ENCODE measurements around the gene CALHM1. TPM values are rescaled to one million over a fixed set of nuclear protein-coding genes. Genes with fewer than 3 reads are reported as not detected.
"Not testable (repeated sequence)": the region's sequence is repeated elsewhere in the genome, so short reads cannot be mapped to it uniquely, and the experiment has no call there.

Gene CALHM1
- total and polyA plus RNA-seq, 4 donors = not detected

DNA sequence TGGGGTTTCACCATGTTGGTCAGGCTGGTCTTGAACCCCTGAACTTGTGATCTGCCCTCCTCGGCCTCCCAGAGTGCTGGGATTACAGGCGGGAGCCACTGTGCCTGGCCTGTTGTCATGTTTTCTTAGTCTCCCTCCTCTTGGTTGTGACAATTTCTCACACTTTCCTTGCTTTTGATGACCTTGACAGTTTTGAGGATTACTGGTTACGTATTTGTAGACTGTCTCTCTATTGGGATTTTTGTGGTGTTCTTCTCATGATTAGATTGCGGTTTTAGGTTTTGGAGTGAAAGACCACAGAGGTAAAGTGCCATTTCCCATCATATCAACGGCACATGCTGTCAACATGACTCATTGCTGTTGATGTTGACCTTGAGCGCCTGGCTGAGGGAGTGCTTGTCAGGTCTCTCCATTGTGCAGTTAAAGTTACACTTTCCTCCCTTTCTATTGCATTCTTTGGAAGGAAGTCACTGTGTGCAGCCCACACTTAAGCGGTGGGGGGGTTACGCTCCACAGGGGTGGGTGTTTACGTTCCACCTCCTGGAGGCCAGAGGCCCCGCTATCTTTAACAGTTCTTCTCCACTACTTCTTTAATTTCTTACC, 45.6 kb upstream of the CALHM1 start:
- Histone ChIP-seq H3K4me3 (ENCODE audit: low read depth in 1 of 3, low read length in 3 of 3) (no peak overlapping the region), H3K9ac (ENCODE audit: low read depth in 1 of 2, low read length in 2 of 2) (no peak overlapping the region), H3K27ac (ENCODE audit: low read depth in 1 of 2, low read length in 2 of 2) (no peak overlapping the region), H3K27me3 (ENCODE audit: control insufficient read depth in 4 of 4, insufficient read depth in 4 of 4, low read length in 3 of 4) (no peaks in the 10 kb centered on the region), H3K9me3 (ENCODE audit: control insufficient read depth in 4 of 4, low read length in 3 of 4) (no peaks in the 10 kb centered on the region), H3K36me3 (ENCODE audit: control insufficient read depth in 4 of 4, insufficient read depth in 3 of 4, low read depth in 1 of 4, low read length in 3 of 4) (no peaks in the 10 kb centered on the region), H3K4me1 (ENCODE audit: control insufficient read depth in 4 of 4, insufficient read depth in 4 of 4, low read length in 3 of 4) (no peaks in the 10 kb centered on the region)
- 64% methylated on average over 10 of the region's 10 CpGs for WGBS
- DNase-seq (ENCODE audit: low spot score) = no peak
- no peak for TF ChIP-seq NR2F2 (IDR thresholded peaks at IDR 0.05)
- TF ChIP-seq HNF4A (conservative IDR thresholded peaks at IDR 0.05) = no peak
- no peak for TF ChIP-seq FOXA1 (IDR thresholded peaks at IDR 0.05)
- no peak for TF ChIP-seq HNF4G (IDR thresholded peaks at IDR 0.05)
- no peak for TF ChIP-seq EGR1 (IDR thresholded peaks at IDR 0.05; ENCODE audit: low read depth in 2 of 2)
- no peak for TF ChIP-seq YY1 (IDR thresholded peaks at IDR 0.05)
- TF ChIP-seq, protein P1, sequence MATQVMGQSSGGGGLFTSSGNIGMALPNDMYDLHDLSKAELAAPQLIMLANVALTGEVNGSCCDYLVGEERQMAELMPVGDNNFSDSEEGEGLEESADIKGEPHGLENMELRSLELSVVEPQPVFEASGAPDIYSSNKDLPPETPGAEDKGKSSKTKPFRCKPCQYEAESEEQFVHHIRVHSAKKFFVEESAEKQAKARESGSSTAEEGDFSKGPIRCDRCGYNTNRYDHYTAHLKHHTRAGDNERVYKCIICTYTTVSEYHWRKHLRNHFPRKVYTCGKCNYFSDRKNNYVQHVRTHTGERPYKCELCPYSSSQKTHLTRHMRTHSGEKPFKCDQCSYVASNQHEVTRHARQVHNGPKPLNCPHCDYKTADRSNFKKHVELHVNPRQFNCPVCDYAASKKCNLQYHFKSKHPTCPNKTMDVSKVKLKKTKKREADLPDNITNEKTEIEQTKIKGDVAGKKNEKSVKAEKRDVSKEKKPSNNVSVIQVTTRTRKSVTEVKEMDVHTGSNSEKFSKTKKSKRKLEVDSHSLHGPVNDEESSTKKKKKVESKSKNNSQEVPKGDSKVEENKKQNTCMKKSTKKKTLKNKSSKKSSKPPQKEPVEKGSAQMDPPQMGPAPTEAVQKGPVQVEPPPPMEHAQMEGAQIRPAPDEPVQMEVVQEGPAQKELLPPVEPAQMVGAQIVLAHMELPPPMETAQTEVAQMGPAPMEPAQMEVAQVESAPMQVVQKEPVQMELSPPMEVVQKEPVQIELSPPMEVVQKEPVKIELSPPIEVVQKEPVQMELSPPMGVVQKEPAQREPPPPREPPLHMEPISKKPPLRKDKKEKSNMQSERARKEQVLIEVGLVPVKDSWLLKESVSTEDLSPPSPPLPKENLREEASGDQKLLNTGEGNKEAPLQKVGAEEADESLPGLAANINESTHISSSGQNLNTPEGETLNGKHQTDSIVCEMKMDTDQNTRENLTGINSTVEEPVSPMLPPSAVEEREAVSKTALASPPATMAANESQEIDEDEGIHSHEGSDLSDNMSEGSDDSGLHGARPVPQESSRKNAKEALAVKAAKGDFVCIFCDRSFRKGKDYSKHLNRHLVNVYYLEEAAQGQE (IDR thresholded peaks at IDR 0.05) = no peak
- no peak for TF ChIP-seq GABPA (IDR thresholded peaks at IDR 0.05 in 1 of 2, conservative IDR thresholded peaks at IDR 0.05 in 1 of 2)
- TF ChIP-seq, protein P2, sequence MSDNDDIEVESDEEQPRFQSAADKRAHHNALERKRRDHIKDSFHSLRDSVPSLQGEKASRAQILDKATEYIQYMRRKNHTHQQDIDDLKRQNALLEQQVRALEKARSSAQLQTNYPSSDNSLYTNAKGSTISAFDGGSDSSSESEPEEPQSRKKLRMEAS (IDR thresholded peaks at IDR 0.05) = no peak
- no peak for TF ChIP-seq RXRA (IDR thresholded peaks at IDR 0.05)
- no peak for TF ChIP-seq SP1 (IDR thresholded peaks at IDR 0.05)
- TF ChIP-seq JUND (IDR thresholded peaks at IDR 0.05) = no peak

DNA sequence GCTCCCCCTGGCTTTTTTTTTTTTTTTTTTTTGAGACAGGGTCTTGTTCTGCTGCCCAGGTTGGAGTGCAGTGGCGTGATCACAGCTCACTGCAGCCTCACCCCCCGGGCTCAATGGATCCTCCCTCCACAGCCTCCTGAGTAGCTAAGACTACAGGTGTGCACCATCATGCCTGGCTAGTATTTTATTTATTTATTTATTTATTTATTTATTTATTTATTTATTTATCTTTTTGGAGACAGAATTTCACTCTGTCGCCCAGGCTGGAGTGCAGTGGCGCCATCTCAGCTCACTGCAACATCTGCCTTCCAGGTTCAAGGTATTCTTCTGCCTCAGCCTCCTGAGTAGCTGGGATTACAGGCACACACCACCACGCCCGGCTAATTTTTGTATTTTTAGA, 45.1 kb upstream of the CALHM1 start:
- H3K27ac ChIP-seq (ENCODE audit: low read depth in 1 of 2, low read length in 2 of 2); DNase-seq (ENCODE audit: low spot score): not testable (repeated sequence)
- 93% methylated on average over 6 of the region's 6 CpGs for WGBS

DNA sequence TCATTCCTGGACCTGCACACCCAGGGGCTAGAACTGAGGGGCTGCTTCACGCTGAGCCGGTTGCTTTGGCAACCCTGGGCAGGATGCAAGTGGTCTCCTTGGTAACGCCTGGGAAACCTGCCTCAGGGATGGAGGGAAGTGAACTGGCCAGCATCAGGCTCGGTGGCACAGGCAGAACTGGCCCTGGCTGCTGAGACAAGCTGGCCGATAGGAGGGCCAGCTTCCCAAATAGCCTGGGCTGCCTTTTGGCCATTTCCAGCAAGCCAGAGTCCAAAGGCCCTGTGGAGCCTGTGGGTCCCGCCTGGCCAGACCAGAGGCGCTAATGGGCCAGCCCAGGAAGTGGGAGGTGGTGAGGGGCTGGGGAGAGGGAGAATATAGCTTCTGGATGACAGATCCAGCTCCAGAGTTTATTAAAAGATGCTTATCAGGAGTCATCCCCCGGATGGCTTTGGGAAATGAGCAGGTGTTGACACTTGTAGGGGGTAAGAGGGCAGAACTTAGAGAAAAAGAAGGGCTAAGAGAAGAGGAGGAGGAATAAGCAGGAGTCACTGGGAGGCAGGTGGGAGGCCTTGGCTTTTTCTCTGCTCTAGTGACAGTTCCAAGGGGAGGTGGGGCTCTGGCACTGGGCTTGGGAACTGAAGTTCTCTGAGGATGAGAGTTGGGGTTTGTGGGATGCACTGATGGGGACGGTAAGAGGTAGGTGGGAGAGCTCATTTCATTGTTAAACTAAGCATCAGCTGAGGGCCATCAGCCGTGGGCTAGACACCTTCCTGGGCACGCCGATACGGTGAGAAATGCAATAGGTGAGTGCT, 44.4 kb upstream of the CALHM1 start:
- no peak overlapping the region for H3K4me3 ChIP-seq (ENCODE audit: low read depth in 1 of 3, low read length in 3 of 3)
- H3K27me3 ChIP-seq (ENCODE audit: control insufficient read depth in 4 of 4, insufficient read depth in 4 of 4, low read length in 3 of 4) = no peaks in the 10 kb centered on the region
- H3K36me3 ChIP-seq (ENCODE audit: control insufficient read depth in 4 of 4, insufficient read depth in 3 of 4, low read depth in 1 of 4, low read length in 3 of 4) = no peaks in the 10 kb centered on the region
- H3K4me1 ChIP-seq (ENCODE audit: control insufficient read depth in 4 of 4, insufficient read depth in 4 of 4, low read length in 3 of 4) = no peaks in the 10 kb centered on the region
- WGBS = 77% methylated on average over 13 of the region's 13 CpGs
- H3K27ac ChIP-seq (ENCODE audit: low read depth in 1 of 2, low read length in 2 of 2) = no peak overlapping the region
- no peak overlapping the region for H3K9ac ChIP-seq (ENCODE audit: low read depth in 1 of 2, low read length in 2 of 2)
- no peaks in the 10 kb centered on the region for H3K9me3 ChIP-seq (ENCODE audit: control insufficient read depth in 4 of 4, low read length in 3 of 4)
- DNase-seq (ENCODE audit: low spot score) = no peak
- TF ChIP-seq RAD21 (IDR thresholded peaks at IDR 0.05) (no peak), SP1 (IDR thresholded peaks at IDR 0.05) (no peak), HNF4G (IDR thresholded peaks at IDR 0.05) (no peak), HNF4A (conservative IDR thresholded peaks at IDR 0.05) (no peak), YY1 (IDR thresholded peaks at IDR 0.05) (no peak), JUND (IDR thresholded peaks at IDR 0.05) (no peak), GABPA (IDR thresholded peaks at IDR 0.05 in 1 of 2, conservative IDR thresholded peaks at IDR 0.05 in 1 of 2) (no peak), FOXA1 (IDR thresholded peaks at IDR 0.05) (no peak), NR2F2 (IDR thresholded peaks at IDR 0.05) (no peak), FOXA2 (IDR thresholded peaks at IDR 0.05) (no peak), RXRA (IDR thresholded peaks at IDR 0.05) (no peak)
- TF ChIP-seq, protein P2 (IDR thresholded peaks at IDR 0.05) = no peak
- TF ChIP-seq, protein P1 (IDR thresholded peaks at IDR 0.05) = no peak
- TF ChIP-seq, protein P3, sequence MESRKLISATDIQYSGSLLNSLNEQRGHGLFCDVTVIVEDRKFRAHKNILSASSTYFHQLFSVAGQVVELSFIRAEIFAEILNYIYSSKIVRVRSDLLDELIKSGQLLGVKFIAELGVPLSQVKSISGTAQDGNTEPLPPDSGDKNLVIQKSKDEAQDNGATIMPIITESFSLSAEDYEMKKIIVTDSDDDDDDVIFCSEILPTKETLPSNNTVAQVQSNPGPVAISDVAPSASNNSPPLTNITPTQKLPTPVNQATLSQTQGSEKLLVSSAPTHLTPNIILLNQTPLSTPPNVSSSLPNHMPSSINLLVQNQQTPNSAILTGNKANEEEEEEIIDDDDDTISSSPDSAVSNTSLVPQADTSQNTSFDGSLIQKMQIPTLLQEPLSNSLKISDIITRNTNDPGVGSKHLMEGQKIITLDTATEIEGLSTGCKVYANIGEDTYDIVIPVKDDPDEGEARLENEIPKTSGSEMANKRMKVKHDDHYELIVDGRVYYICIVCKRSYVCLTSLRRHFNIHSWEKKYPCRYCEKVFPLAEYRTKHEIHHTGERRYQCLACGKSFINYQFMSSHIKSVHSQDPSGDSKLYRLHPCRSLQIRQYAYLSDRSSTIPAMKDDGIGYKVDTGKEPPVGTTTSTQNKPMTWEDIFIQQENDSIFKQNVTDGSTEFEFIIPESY (IDR thresholded peaks at IDR 0.05) = no peak

More for the DNA sequence above, 45.1 kb upstream of the CALHM1 start:
- H3K36me3 ChIP-seq (ENCODE audit: control insufficient read depth in 4 of 4, insufficient read depth in 3 of 4, low read depth in 1 of 4, low read length in 3 of 4); H3K4me1 ChIP-seq (ENCODE audit: control insufficient read depth in 4 of 4, insufficient read depth in 4 of 4, low read length in 3 of 4); H3K9ac ChIP-seq (ENCODE audit: low read depth in 1 of 2, low read length in 2 of 2); H3K9me3 ChIP-seq (ENCODE audit: control insufficient read depth in 4 of 4, low read length in 3 of 4); H3K27me3 ChIP-seq (ENCODE audit: control insufficient read depth in 4 of 4, insufficient read depth in 4 of 4, low read length in 3 of 4); H3K4me3 ChIP-seq (ENCODE audit: low read depth in 1 of 3, low read length in 3 of 3): not testable (repeated sequence)
